ENCODE data around the gene SLC7A7.

GRCh38 chr14:22822016-22822570 is 6.9 kb upstream of the SLC7A7 start:
- TF ChIP-seq POLR2A (IDR thresholded peaks at IDR 0.05; ENCODE audit: low read length) = no peak
- TF ChIP-seq GATA1 (IDR thresholded peaks at IDR 0.05; ENCODE audit: low read depth, low read length) = no peak
